Measurements from ENCODE around the gene HIPK1.

The HIPK1 gene

DNA sequence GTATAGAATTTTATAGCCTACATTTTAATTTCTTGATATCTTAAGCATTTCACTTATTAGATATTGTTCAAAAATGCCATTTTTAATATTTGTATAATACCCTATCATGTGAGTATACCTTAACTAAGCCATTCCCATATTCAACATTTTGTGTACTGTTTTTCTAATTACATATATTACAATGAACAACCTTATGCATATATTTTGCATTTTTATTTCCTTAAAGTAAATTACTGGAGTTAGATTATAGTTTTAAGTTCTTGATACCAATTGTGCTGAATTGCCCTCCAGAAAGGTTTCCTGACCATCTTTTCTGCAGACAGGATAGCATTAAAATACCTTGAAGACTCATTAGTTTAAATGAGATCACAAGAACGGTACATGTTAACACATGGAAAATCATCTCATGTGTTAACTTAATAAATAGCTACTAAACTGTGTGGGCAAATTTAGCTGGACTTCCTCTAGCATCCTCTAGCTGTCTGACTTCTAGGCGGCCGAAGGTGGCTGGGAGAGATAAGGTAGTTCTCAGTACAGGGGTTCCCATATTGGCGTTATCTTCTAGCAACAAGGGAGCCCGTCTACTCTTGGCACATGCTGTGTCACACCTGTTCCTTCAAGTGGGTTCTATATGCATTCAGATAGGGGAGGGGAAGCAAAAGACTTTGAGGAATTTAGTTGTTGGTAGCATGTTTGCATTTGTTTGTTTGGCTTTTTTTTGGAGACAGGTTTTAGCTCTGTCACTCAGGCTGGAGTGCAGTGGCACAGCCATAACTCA is 15.0 kb upstream of the HIPK1 start:
- no peak for DNase-seq

DNA sequence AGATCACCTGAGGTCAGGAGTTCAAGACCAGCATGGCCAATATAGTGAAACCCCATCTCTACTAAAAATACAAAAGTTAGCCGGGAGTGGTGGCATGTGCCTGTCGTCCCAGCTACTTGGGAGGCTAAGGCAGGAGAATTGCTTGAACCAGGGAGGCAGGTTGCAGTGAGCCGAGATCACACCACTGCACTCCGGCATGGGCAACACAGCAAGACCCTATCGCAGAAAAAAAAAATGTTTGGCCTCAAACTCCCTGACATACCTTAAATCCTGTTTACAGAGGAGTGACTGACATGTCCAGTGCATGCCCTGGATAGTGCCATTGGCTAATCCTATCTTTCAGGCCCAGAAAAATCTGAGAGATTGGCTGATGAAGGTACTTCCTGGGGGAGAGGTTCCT is 12.2 kb upstream of the HIPK1 start:
- DNase-seq = no peak

DNA sequence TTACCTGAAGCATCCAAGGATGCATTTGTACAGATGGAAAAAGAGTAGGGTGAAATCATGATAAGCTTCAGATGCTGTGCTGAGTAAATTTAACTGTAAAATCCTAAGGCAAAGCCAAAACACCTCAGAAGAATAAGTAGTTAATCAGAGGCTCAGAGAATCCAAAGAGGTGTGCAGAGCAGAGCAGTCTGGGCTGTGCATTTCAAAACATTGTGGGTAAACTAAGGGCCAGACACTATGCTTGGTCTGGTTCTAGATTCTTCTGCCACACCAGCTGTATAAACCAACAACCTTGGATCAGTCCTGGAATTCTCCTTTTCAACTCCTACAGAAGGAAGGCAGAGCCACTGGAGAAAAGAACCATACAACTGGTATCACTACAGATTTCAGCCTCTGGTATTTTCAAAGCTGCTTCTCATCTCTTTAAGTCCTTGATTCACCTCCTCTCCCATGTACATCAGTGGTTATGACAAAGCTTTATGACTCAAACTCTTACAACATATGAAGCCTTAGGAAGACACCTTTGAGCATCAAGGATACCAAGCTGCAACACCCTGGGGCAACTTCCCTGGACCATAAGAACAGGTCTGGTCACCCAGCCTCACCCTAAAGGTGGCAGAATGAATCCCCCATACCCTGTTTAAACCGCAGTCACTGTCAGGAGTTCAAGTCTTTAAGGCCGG is 11.6 kb upstream of the HIPK1 start:
- DNase-seq = no peak

DNA sequence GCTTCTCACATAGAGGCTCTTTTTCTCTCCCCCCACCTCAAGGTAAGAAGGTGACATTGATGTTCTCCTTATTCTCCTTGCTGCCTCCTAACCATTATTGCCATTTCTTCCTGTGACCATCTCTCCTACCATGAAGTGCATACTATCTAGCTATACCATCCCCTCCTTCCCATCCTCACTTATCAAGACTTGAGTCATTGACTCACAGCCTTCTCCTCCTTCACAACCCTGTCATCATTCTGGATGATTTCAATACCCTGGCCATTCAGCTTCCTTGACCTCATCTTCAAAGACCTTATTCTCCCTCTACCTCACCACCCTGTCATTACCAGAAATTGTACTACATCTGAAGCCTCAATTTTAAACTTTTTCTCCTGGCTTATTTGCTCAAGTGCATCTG is 10.9 kb upstream of the HIPK1 start:
- DNase-seq = no peak

DNA sequence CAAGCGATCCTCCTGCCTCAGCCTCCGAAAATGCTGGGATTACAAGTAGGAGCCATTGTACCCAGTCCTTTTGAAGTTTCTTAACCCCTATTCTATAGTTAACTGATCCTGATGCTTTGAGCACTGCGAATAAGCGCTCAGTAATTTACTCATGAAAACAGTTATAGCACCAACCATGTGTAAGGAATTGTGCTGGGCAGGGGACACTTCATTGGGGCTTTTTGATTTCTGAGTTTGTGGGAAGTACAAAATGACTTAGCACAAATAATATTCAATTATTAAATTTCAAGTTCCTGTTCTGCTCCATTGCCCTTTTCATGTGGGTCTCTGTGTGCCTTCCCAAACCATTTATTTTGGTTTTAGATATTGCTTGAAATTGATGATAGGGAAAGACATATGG is 6.2 kb upstream of the HIPK1 start:
- no peak for DNase-seq

DNA sequence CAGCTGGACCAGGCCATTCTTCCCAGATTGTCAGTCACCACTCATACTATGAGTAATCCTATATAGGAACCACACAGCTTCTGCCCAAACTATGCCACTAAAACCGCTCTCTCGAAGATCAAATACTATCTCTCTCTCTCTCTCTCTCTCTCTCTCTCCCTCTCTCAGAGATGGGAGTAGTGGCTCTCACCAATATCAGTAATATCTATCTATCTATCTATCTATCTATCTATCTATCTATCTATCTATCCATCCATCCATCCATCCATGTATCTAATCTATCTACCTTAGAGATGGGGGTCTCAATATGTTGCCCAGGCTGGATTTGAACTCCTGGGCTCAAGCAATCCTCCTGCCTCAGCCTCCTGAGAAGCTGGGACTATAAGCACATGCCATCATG is 4.7 kb upstream of the HIPK1 start:
- DNase-seq = no peak

DNA sequence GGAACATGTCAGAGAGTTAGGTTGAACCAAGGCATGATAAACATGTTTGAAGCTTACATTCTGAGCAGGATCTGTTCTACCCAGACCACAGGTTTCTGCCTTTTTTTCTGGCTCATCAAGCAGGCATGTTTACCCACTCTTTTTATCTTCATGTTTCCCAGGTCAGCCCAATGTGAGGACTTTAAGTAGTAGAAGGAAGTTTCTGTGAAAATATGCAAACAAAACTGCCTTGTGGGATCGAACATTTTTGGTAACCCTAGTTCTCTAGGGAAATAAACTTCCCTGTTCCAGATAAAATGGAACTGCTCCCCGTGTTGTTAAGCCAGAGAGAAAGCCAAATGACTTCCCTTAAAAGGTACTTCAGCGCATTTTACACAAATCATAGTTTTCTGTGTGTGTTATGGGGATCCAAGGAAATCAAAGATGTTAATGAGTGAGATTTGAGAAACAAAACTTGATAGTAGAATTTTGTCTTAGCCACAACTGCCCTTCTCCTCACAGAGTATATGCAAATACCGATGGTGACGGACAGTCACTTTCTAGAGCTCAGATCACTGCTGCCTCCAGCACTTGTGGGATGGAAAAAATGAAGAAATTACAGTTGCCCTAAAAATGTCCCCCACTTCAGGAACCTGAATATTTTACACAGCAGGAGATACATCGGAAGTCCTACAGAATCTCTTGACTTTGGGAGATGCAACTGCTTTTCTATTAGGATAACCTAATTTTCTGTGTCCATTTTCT is 765 bp upstream of the HIPK1 start:
- DNase-seq = no peak

DNA sequence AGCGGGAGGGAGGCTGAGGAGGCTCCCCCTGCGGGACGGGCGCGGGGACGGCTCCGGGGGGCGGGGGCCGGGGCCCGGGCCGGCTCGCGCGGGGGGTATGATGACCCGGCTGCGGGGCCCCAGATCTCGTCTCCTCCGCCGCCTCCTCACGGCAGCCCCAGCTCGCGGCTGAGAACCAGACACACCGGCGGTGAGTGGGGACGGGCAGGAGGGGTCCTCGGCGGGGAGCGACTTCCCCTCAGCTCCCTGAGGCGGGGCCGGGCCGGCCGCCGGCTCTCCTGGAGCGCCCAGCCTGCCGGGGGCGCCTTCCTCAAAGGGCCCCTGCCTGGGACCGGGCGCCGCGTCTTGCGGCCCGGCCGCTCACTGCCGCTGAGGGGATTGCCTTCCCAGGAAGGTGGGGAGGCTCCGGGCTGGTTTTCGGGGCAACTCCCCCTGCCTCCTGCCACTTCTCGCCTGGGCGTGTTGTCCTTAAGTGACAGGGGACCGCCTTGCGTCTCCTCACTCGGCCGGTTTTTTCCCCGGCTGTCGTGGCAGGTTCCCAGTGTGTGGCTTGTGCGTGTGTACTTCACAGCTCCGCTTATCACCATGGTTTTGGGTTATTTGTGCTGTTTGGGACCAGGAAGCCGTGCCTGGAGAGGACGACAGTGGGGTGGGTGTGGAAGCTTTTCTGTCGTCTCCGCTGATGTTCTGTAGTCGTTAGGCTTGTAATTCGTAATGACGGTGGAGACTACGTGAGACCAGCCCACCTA is 800 bp downstream of the HIPK1 start:
- peak; percentile 56 for DNase-seq

DNA sequence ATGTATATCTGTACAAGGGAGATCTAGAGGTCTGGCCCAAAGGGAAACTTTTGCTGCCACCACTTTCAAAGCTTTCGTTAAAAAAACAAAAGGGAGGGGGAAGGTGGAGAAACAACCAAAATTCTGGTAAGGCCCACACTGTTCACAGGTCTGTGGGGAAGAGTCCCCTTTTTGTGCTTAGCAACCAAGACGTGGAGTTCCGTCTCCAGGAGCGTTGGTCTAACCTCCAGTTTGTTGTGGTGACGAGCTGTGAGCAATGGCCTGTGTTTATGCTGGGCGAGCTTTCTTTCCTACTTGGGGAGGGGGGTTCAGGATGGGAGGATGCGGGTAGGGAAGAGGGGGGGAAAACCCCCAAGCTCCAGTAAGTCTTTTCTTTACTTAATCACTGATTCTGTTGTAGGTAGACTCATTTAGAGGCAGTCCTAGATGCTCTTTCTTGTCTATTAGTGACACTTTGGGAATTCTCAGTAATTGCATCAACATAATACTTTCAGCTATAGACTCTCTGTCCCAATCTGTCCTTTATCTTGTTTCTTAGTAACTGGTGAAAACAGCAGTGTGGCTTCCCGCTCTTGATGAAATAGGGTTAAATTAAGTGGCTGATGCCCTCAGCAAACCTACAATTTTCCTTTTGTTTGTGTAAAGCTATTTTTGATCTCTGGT is 1.5 kb downstream of the HIPK1 start:
- DNase-seq = no peak

DNA sequence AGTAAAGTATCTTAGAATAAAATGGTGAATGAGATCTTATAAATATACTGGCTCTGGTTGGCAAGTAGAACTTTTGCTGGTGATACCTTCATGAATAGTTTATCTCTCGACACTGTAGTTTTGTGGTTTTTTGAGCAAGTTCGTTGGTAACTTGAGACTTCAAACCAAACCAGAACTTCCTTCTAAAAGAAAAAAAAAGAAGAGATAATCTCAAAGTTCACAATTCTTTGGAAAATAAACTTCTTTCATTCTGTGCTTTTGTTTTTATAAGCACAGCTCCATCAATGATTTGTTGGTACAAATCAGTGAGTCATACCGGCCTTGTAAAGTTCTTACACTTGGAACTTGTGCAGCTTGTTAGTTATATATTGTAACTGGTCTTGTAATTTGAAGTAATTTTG is 2.3 kb downstream of the HIPK1 start:
- DNase-seq = no peak

DNA sequence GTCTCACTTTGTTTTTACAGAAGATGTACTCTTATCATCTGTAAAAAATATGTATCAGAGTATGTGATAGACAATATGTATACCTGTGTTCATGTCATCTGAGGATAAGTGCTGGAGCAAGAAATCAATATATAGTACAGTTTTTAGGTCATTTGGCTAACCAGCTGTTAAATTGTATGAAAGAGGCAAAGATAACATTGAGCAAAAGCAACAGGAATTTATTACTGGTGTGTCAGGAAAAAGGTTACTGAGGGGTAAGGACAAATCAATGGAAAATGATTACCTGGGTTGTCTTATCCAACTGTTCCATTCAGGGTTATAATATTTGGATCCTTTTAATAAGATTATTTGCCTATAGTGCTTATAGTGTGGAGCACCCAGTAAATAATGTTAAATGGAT is 4.9 kb downstream of the HIPK1 start:
- DNase-seq = no peak

DNA sequence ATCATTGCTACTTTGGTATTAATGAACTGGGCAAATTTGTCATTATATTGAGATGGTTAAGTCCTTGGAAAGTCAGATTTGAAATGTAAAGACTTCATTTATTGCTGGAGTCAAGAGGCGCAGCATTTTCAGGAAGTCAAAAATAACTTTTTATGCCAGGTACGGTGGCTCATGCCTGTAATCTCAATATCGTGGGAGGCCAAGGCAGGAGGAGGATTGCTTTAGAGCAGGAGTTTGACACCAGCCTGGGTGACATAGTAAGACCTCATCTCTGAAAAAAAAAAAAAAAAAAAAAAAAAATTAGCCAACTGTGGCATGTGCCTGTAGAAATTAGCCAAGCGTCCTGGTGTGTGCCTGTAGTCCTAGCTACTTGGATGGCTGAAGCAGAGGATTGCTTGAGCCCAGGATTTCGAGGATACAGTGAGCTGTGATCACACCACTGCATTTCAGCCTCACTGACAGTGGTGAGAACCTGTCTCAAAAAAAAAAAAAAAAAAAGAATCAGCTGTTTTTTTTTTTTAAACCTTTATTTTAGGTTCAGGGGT is 5.5 kb downstream of the HIPK1 start:
- DNase-seq = no peak

DNA sequence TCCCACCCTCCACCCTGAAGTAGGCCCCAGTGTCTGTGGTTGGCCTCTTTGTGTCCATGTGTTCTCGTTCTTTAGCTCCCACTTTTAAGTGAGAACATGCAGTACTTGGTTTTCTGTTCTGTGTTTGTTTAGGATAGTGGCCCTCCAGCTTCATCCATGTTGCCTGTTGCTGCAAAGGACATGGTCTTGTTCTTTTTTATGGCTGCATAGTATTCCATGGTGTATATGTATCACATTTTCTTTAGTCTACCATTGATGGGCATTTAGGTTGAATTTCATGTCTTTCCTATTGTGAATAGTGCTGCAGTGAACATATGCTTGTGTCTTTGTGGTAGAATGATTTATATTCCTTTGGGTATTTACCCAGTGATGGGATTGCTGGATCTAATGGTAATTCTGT is 6.1 kb downstream of the HIPK1 start:
- DNase-seq = no peak

DNA sequence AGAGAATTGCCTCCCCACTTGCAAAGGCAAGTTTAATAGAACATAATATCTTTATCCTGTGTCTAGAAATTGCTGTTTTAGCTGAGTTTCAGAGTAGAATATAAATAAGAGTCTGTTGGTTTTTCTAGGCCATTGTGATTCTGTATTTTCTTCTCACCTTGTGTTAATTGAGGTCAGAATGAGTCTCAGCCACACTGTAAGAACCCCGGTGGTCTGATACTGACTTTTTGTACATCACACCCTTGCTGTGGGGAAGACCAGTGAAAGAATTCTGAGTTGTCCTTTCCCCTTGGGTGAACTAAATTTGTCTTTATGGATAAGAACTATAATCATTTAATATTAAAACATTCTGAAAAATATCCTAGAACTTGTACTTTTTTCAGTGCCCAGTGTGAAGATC is 6.8 kb downstream of the HIPK1 start:
- DNase-seq = no peak

DNA sequence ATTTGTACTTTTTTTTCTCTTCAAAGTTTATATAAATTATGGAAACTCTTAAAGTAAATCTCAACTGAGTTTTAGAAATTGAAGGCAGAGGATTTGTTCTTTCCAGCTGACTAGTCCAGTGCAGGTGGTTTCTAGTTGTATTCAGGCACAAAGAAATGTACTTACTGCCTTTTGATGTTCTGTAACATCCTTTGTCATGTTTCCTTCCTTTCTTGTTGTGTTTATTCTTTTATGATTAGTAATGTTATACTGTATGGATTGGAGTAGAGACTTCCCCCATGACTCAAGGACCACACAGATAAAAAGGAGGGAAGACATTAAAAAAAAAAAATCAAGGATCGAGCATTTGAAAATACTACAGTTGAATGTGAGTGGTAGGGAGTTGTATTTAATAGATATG is 8.0 kb downstream of the HIPK1 start:
- no peak for DNase-seq

DNA sequence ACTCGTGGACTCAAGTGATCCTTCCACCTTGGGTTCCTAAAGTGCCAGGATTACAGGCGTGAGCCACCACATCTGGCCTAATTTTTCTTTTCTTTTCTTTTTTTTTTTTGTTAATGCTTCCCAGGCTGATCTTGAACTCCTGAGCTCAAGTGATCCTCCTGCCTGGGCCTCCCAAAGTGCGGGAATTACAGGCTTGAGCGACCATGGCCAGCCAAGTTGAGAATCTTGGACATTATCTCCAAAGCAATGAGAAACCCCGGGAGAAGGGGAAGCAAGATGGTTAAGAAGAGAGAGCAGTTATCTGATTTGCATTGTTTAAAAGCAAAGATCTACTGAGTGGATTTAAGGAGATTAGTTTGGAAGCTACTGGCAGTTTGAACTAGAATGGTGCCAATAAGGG is 9.1 kb downstream of the HIPK1 start:
- DNase-seq = no peak

DNA sequence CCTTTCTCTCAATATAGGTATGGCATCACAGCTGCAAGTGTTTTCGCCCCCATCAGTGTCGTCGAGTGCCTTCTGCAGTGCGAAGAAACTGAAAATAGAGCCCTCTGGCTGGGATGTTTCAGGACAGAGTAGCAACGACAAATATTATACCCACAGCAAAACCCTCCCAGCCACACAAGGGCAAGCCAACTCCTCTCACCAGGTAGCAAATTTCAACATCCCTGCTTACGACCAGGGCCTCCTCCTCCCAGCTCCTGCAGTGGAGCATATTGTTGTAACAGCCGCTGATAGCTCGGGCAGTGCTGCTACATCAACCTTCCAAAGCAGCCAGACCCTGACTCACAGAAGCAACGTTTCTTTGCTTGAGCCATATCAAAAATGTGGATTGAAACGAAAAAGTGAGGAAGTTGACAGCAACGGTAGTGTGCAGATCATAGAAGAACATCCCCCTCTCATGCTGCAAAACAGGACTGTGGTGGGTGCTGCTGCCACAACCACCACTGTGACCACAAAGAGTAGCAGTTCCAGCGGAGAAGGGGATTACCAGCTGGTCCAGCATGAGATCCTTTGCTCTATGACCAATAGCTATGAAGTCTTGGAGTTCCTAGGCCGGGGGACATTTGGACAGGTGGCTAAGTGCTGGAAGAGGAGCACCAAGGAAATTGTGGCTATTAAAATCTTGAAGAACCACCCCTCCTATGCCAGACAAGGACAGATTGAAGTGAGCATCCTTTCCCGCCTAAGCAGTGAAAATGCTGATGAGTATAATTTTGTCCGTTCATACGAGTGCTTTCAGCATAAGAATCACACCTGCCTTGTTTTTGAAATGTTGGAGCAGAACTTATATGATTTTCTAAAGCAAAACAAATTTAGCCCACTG is 11.5 kb downstream of the HIPK1 start:
- no peak for DNase-seq

DNA sequence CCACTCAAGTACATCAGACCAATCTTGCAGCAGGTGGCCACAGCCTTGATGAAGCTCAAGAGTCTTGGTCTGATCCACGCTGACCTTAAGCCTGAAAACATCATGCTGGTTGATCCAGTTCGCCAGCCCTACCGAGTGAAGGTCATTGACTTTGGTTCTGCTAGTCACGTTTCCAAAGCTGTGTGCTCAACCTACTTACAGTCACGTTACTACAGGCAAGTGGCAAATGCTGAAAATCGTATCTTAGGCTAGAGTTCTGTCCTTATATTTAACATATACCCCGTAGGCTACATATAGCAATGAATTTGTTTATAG is 12.1 kb downstream of the HIPK1 start:
- DNase-seq = no peak

DNA sequence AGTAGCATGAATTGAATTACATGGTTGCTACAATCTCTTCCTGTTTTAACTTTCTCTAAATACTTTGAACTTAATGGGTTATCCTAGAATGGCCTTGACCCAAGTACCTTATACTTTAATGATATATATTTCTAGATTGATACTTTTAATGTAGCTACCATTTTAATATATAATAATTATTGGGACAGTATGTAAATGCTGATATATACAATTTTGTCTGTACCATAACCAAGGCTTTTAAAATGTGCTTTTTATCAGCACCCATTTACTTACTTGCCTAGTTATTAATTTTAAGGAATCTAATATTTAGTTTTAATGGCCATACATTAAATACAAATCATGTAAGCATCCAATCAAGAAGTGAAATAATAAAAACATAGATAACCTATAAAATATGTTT is 13.4 kb downstream of the HIPK1 start:
- no peak for DNase-seq

DNA sequence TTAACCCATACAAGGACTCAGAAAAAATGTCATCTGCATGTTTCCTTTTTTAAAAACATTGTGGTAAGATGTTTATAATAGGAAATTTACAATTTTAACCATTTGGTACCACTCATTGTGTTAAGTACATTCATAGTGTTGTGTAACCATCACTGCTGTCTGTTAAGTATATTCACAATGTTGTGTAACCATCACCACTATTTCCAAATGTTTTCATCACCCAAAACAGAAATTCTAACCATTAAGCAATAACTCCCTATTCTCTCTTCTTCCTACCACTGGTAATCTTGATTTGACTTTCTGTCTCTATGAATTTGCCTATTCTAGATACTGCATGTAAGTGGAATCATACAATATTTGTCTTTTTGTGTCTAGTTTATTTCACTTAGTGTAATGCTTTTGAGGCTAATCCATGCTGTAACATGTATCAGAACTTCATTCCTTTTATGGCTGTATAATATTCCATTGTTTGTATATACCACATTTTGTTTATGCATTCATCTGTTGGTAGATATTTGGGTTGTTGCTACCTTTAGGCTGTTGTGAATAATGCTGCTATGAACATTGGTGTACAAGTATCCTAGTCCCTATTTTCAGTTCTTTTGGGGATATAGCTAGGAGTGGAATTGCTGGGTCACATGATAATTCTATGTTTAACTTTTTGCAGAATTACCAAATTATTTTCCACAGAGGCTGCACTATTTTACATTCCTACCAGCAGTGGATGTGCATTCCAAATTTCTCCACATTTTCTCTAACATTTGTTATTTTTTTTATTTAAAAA is 14.1 kb downstream of the HIPK1 start:
- no peak for DNase-seq

DNA sequence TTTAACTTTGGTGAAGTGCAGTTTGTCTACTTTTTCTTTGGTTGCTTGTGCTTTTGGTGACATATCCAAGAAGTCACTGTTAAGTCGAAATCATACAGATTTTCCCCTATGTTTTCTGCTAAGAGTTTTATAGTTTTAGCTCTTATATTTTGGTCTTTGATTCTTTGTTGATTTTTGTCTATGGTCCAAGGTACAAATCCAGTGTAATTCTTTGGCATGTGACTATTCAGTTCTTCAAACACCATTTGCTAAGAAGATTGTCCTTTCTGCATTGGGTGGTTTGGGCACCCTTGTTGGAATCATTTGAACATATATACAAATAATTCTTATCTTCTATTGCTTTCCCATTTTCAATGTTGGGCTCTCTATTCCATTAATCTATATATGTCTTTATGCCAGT is 16.2 kb downstream of the HIPK1 start:
- DNase-seq = no peak
